Measurements from ENCODE around the gene TNFRSF19.

GRCh38 chr13:23655321-23655720, 85.1 kb downstream of the TNFRSF19 start:
- TF ChIP-seq, protein P1, sequence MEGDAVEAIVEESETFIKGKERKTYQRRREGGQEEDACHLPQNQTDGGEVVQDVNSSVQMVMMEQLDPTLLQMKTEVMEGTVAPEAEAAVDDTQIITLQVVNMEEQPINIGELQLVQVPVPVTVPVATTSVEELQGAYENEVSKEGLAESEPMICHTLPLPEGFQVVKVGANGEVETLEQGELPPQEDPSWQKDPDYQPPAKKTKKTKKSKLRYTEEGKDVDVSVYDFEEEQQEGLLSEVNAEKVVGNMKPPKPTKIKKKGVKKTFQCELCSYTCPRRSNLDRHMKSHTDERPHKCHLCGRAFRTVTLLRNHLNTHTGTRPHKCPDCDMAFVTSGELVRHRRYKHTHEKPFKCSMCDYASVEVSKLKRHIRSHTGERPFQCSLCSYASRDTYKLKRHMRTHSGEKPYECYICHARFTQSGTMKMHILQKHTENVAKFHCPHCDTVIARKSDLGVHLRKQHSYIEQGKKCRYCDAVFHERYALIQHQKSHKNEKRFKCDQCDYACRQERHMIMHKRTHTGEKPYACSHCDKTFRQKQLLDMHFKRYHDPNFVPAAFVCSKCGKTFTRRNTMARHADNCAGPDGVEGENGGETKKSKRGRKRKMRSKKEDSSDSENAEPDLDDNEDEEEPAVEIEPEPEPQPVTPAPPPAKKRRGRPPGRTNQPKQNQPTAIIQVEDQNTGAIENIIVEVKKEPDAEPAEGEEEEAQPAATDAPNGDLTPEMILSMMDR (conservative IDR thresholded peaks at IDR 0.05): no peak
- no peak for TF ChIP-seq EZH2 (IDR thresholded peaks at IDR 0.05; ENCODE audit: low read depth)

Measured in PC-9 (cell line).